ENCODE results near the gene MARCHF3. TPM values are rescaled to one million over a fixed set of nuclear protein-coding genes. Genes with fewer than 3 reads are reported as not detected.

Gene MARCHF3
- total and polyA plus RNA-seq, 10 of the 15 experiments (the other 5 are each of a cell fraction or from before 2014, with no cell fraction given) = 3.6 to 24.1 (median 11.3) TPM

GRCh38 chr5:126915496-126915895 lies 114.9 kb downstream of the MARCHF3 start:
- Histone ChIP-seq H3K4me1 (ENCODE audit: control insufficient read depth, insufficient read depth, low read length) (no peaks in the 10 kb centered on the region), H3K4me2 (ENCODE audit: control insufficient read depth, insufficient read depth) (no peak overlapping the region), H3K36me3 (ENCODE audit: control insufficient read depth in 2 of 2, insufficient read depth in 2 of 2, low read length in 1 of 2) (peaks cover 0 to 9% of the 10 kb centered on the region in 2 experiments; a peak in 2 of 4 replicates), H2AFZ (ENCODE audit: control insufficient read depth, low read depth, low read length) (no peak overlapping the region), H3K27ac (ENCODE audit: control insufficient read depth, insufficient read depth) (no peak overlapping the region), H3K9me3 (replicated peaks; ENCODE audit: control insufficient read depth, insufficient read depth, low read length) (no peaks in the 10 kb centered on the region; the same call in 2 of the 3 replicates), H4K20me1 (ENCODE audit: control insufficient read depth, insufficient read depth) (no peaks in the 10 kb centered on the region; the same call in 1 of the 2 replicates), H3K4me3 (no peak overlapping the region), H3K79me2 (ENCODE audit: control insufficient read depth, insufficient read depth, low read length) (no peaks in the 10 kb centered on the region), H3K27me3 (replicated peaks in 1 of 2; ENCODE audit: control insufficient read depth in 2 of 2, insufficient read depth in 2 of 2, low read length in 1 of 2) (no peaks in the 10 kb centered on the region), H3K9ac (ENCODE audit: control insufficient read depth, insufficient read depth, low read length) (no peak overlapping the region)
- FAIRE-seq (no peak), ATAC-seq (peak; percentile 36; the same call in 1 of the 3 replicates), DNase-seq (ENCODE audit: low read depth, low spot score) (no peak)
- BruUV-seq (replicated peaks) = no TSS peak
- 100% methylated on average over 2 of the region's 2 CpGs for WGBS (ENCODE audit: insufficient coverage, insufficient replicate concordance, low lambda C conversion rate, missing lambda C conversion rate)
- RAD21 ChIA-PET (ENCODE audit: unreplicated experiment) = interaction anchor here (1.0 kb wide), 1 partner anchor 16 kb away, joined by 3 read pairs; no protein-coding TSS in a partner anchor
- intact Hi-C loops (cut with micrococcal nuclease; ENCODE audit: unreplicated experiment) (no loop called here), in situ Hi-C loops (cut with MboI) (no loop called here)
- SMC1A ChIA-PET (ENCODE audit: uncharacterized antibody, unreplicated experiment) = interaction anchor here (1.0 to 1.4 kb wide), 3 partner anchors 10 to 71 kb away, joined by 3 read pairs; no protein-coding TSS in a partner anchor
- POLR2A ChIA-PET = interaction anchor here (0.6 kb wide), 1 partner anchor 113 kb away, joined by 5 read pairs; no protein-coding TSS in a partner anchor
- CTCF ChIA-PET = no interaction called here
- no peak for TF ChIP-seq MLLT1 (IDR thresholded peaks at IDR 0.05)
- TF ChIP-seq SMAD1 (IDR thresholded peaks at IDR 0.05; ENCODE audit: low read depth, partially characterized antibody) = no peak
- TF ChIP-seq ZNF622 (IDR thresholded peaks at IDR 0.05) = no peak
- no peak for TF ChIP-seq ZNF217 (IDR thresholded peaks at IDR 0.05)
- no peak for TF ChIP-seq NKRF (conservative IDR thresholded peaks at IDR 0.05)
- TF ChIP-seq ZBTB40 (IDR thresholded peaks at IDR 0.05; ENCODE audit: borderline replicate concordance) = no peak
- no peak for TF ChIP-seq IKZF1 (conservative IDR thresholded peaks at IDR 0.05)
- TF ChIP-seq HSF1 (IDR thresholded peaks at IDR 0.05; ENCODE audit: low read depth, low read length) = no peak
- TF ChIP-seq HDAC6 (IDR thresholded peaks at IDR 0.05; ENCODE audit: unreplicated experiment) = no peak
- no peak for TF ChIP-seq MEF2A (IDR thresholded peaks at IDR 0.05; ENCODE audit: insufficient read depth, low read depth, low read length)

Measured in GM12878 (cell line).